Gastrocnemius medialis (tissue), 4 donors: ENCODE measurements around the gene GAMT.

Experiments
- CTCF ChIP-seq, 5 experiments: fragments of 450-650 bp in 3 of 5; fragments of 200-600 bp in 2 of 5; sonication (generic) in 2 of 5; IDR thresholded peaks in 4 of 5; conservative IDR thresholded peaks in 1 of 5; 1 replicate in 4 of 5; 2 replicates in 1 of 5; pipeline ENCODE4 v1.5.1; 2016 to 2019; ENCODE audit warnings: antibody characterized with exemption in 5 of 5, mild to moderate bottlenecking in 3 of 5, moderate library complexity in 3 of 5
- POLR2A ChIP-seq, 2 donors: fragments of 450-650 bp; IDR thresholded peaks; one replicate each; pipeline ENCODE4 v1.6.1; 2017; ENCODE audit warnings: antibody characterized with exemption in 2 of 2, mild to moderate bottlenecking in 2 of 2, moderate library complexity in 2 of 2

DNA sequence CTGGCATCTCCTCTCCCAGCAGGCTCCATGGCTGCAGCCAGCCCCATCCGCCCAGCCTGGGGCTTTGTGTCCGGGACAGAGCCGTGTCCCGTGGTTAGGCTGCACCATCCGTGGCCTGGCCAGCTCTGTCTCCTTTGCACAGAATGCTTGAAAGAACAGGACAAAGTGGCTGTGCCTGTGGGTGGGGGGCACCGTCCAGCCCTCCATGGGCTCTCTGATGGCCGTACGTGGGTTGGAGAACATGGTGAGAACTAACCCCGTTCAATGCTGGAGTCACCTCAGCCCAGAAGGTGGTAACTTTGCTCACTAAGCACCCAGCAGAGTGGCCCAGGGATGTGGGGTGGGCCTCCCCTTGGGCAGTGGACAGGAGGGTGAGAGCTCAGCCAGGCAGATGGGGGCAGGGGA lies 39.7 kb upstream of the GAMT start:
- no peak for TF ChIP-seq CTCF (IDR thresholded peaks at IDR 0.05 in 4 of 5, conservative IDR thresholded peaks at IDR 0.05 in 1 of 5)
- TF ChIP-seq POLR2A (IDR thresholded peaks at IDR 0.05), result no peak
